Fibroblast of the conjunctiva (primary cell): Measurements from ENCODE around the gene KCNK16.

Experiments
- DNase-seq: peaks from one replicate; pipeline ENCODE4 v3.0.0-alpha.2; 2010; ENCODE audit warnings: low read depth

Gene KCNK16

GRCh38 chr6:39276379-39276995 is 46.0 kb downstream of the KCNK16 start:
- DNase-seq, result no peak

GRCh38 chr6:39274903-39275302 is 47.6 kb downstream of the KCNK16 start:
- DNase-seq, result no peak

- no peak for DNase-seq
These were observed 48.0 kb downstream of the KCNK16 start for GRCh38 chr6:39274471-39274870.

GRCh38 chr6:39273406-39273821 is 49.1 kb downstream of the KCNK16 start:
- DNase-seq, result no peak

GRCh38 chr6:39269961-39270360 is 52.5 kb downstream of the KCNK16 start:
- DNase-seq, result no peak

GRCh38 chr6:39268721-39269120 is 53.8 kb downstream of the KCNK16 start:
- DNase-seq, result no peak

GRCh38 chr6:39268171-39268570 is 54.3 kb downstream of the KCNK16 start:
- DNase-seq, result no peak

- DNase-seq, result no peak
These were observed 55.6 kb downstream of the KCNK16 start for GRCh38 chr6:39266782-39267355.

- no peak for DNase-seq
These were observed 56.1 kb downstream of the KCNK16 start for GRCh38 chr6:39266375-39266774.
